NCI-H510A (cell line): ENCODE data around the gene AMBP.
A peak's percentile ranks its signal among the peaks of the same experiment; 100 is the strongest.
"Not testable (repeated sequence)": the region's sequence is repeated elsewhere in the genome, so short reads cannot be mapped to it uniquely, and the experiment has no call there.

Source experiments
- DNase-seq: peaks from one replicate; lab custom pipeline; 2025; lab: John Stamatoyannopoulos, UW

The AMBP gene

GRCh38 chr9:114091711-114092110, 13.6 kb upstream of the AMBP start:
- no peak for DNase-seq

GRCh38 chr9:114090798-114091197, 12.7 kb upstream of the AMBP start:
- DNase-seq, result no peak

- no peak for DNase-seq
These were observed 11.2 kb upstream of the AMBP start for GRCh38 chr9:114089206-114089840.

- DNase-seq, result no peak
These were observed 10.6 kb upstream of the AMBP start for GRCh38 chr9:114088571-114089170.

- no peak for DNase-seq
These were observed 9.6 kb upstream of the AMBP start for GRCh38 chr9:114087721-114088120.

- DNase-seq, result no peak
These were observed 8.5 kb upstream of the AMBP start for GRCh38 chr9:114086607-114087006.

GRCh38 chr9:114086009-114086408, 7.9 kb upstream of the AMBP start:
- DNase-seq, result no peak

GRCh38 chr9:114085387-114085789, 7.3 kb upstream of the AMBP start:
- DNase-seq, result no peak

GRCh38 chr9:114084282-114085073, 6.4 kb upstream of the AMBP start:
- no peak for DNase-seq

GRCh38 chr9:114083666-114084065, 5.6 kb upstream of the AMBP start:
- no peak for DNase-seq

- DNase-seq, result not testable (repeated sequence)
These were observed 4.8 kb upstream of the AMBP start for GRCh38 chr9:114082763-114083412.

GRCh38 chr9:114082017-114082762, 4.1 kb upstream of the AMBP start:
- DNase-seq, result peak; percentile 37

- DNase-seq, result no peak
These were observed 3.4 kb upstream of the AMBP start for GRCh38 chr9:114081441-114082016.

- DNase-seq, result no peak
These were observed 2.8 kb upstream of the AMBP start for GRCh38 chr9:114080773-114081440.

GRCh38 chr9:114080195-114080772, 2.2 kb upstream of the AMBP start:
- DNase-seq, result no peak

- no peak for DNase-seq
These were observed 669 bp upstream of the AMBP start for GRCh38 chr9:114078781-114079156.

- no peak for DNase-seq
These were observed 800 bp downstream of the AMBP start for GRCh38 chr9:114077162-114077837.

GRCh38 chr9:114076237-114077161, 1.6 kb downstream of the AMBP start:
- DNase-seq, result no peak

- DNase-seq, result no peak
These were observed 2.5 kb downstream of the AMBP start for GRCh38 chr9:114075602-114076001.
